GM18951 (cell line): ENCODE measurements around the gene RFX7.

ENCODE experiments used
- POLR2A ChIP-seq: IDR thresholded peaks from 4 replicates; pipeline ENCODE4 v1.6.1; 2011; ENCODE audit warnings: mild to moderate bottlenecking; ENCODE audit not compliant: insufficient read length, insufficient read depth; ENCODE audit errors: extremely low read depth
- in situ Hi-C: fragments of 300-500 bp; cut with MboI; formaldehyde crosslinking; loops from one replicate; pipeline ENCODE4 v1.12.0; 2022; ENCODE audit warnings: low sequenced_read_pairs, mixed read lengths, inconsistent platforms; ENCODE audit not compliant: unreplicated experiment

RFX7 gene

DNA sequence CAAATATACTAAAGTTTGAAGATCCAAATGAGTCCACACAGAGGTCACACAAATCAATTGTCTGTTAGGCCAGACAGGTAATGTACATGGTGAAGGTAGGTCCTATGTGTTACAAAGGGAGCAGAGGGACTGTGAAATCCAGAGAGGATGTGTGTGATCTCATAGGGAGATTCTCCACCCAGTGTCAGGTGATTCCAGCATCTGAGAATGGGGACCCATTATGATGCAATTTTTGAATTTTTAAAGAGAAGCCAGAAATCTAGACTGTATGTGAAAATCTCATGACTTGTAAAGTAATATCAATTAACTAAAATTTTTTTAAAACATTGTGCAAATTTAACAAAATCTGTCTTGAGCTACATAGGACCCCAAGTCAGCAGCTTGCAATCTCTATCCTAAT lies 192.0 kb downstream of the RFX7 start:
- in situ Hi-C loops: no loop called here
- no peak for TF ChIP-seq POLR2A

DNA sequence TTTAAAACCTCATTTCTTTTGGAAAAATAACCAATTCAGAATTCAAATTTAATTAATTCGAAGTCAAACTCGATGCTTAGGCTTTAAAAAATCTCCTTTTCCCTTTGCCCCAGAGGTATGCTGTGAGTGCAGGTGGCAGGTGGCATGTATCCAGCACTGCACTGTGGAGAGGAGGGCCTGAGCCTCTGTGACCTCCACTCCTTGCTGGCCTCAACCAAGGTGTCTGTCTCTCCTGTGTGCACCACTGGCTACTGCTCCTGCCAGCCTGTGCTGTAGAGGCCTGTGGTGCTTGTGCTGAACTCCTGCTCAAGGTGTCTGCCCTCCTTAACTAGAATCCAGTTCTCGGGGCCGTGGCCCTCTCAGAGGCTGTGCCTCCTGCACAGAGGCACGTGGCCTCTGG lies 194.1 kb downstream of the RFX7 start:
- in situ Hi-C loops: no loop called here
- TF ChIP-seq POLR2A: no peak

DNA sequence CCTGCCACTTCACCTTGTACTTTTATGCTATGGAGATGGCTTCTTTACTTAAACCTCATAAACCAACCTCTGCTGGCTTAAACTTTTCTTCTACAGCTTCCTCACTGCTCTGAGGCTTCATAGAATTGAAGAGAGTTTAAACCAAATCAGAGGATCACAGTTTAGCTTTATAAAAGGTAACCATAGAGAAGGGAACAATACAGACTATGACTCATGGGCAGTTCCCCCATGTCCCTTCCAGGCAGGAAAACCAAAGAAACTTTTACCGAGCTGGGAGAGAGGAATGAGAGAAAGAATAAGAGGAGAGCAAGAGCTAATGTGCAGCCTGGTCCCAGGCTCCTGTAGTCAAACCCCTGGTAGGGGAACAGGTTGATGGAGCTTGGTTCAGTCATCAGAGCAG lies 196.3 kb downstream of the RFX7 start:
- TF ChIP-seq POLR2A: no peak
- in situ Hi-C loops: no loop called here

DNA sequence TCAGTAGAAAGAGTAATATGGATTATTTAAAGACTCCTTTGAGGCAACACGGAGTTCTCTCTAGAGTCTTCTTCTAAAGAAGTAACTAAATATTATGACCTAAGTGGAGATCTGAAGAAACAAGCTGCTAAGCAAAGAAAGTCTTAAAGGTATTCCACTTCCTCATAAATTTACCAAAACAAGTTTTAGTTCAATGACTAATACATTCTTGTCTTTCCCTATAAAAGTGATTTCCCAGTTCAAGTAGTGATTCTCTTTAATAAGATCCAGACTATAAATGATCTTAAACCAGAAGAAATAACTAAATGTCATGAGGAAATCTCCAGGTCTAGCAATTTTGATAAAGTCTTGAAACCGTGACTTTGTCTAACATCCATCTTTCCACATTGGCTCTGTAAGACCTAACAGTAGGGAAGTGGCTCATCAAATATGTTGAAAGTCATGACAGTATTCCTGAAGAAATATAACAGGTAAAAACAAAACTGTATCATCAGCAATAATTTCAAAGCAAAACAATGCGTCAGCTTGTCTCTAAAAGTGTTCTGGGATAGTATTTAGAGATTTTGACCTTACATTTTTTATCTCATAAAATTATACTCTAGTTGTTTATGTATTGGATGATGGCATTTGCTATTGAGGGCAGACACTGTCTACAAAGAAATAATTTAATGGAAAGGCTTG lies 198.5 kb downstream of the RFX7 start:
- TF ChIP-seq POLR2A: no peak
- in situ Hi-C loops: no loop called here

- no peak for TF ChIP-seq POLR2A
- in situ Hi-C loops: no loop called here
Observed at GRCh38 chr15:56042982-56043980, 200.4 kb downstream of the RFX7 start.

DNA sequence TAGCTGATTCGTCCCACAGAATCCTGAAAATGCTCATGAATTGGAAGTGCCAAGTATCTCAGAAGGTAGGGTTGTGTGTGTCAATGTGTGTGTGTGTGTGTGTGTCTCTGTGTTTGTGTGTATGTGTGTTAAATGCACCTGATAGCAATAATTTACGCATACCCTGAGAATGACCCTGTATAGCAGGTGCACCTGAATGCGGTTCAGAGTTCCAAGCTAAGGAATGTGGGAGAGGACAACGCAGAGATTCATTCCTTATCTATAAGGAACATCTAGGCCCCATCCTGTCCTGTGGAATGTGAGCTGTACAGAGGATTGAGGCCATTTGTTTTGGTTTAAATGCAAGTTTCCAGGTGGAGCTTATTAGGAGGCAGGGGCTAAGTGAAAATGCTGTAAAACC lies 201.2 kb downstream of the RFX7 start:
- TF ChIP-seq POLR2A: no peak
- in situ Hi-C loops: no loop called here

DNA sequence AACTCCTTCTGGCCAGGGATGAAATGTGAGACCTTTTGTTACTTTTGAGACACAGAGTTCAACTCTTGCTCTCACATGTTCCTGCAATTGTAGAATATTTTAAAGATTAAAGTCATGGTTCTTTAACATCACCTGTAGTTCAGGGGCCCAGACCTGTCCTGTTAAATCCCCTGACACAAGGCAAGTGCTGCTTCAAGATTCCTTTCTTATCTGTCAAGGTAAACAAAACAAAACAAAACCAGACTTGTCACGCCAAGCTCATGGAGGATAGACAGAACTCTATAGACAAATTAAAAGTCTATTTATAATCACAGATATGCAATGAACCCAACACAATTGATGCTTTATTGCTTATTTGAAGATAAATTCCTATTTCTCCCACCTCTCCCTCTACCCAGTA lies 201.6 kb downstream of the RFX7 start:
- no peak for TF ChIP-seq POLR2A
- in situ Hi-C loops: no loop called here

- no peak for TF ChIP-seq POLR2A
- in situ Hi-C loops: no loop called here
Observed at GRCh38 chr15:56040081-56041035, 203.3 kb downstream of the RFX7 start.

DNA sequence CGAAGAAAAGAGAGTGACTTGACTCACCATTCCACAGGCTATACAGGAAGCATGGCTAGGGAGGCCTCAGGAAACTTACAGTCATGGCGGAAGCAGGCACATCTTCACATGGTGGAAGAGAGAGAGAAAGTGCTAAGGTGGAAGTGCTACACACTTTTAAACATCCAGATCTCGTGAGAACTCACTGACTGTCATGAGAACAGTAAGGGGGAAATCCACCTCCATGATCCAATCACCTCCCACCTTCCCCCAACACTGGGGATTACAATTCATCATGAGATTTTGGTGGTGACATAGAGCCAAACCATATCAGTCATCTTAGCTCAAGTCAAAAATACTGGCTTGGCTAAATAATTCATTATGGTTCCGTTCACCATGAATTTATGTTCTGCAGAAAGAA lies 205.0 kb downstream of the RFX7 start:
- in situ Hi-C loops: no loop called here

DNA sequence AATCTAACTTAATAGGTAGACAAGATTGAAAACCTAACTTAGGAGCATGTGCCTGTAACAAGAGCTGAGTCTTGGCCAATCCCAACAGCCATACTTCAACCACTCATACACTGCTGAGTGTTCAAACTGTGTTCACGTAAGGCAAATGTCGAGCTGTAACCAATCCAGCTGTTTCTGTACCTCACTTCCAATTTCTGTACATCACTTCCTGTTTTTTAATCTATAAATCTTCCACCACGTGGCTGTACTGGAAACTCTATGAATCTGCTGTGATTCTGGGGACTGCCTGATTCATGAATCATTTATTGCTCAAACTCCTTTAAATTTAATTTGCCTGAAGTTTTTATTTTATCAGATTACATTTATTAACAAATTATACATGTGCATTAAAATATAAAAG lies 205.7 kb downstream of the RFX7 start:
- TF ChIP-seq POLR2A: no peak
- in situ Hi-C loops: no loop called here

More for the DNA sequence above, 205.0 kb downstream of the RFX7 start:
- TF ChIP-seq POLR2A: no peak
